ENCODE measurements around the gene PCGF3. TPM values are rescaled to one million over a fixed set of nuclear protein-coding genes. Genes with fewer than 3 reads are reported as not detected.
A peak's percentile ranks its signal among the peaks of the same experiment; 100 is the strongest.
"Not testable (repeated sequence)": the region's sequence is repeated elsewhere in the genome, so short reads cannot be mapped to it uniquely, and the experiment has no call there.

Gene PCGF3
- total RNA-seq, 1 experiment from 2014 or later: 83.9 TPM

GRCh38 chr4:777520-778262 lies 72.1 kb downstream of the PCGF3 start:
- peaks cover 13% of the 10 kb centered on the region for H3K4me1 ChIP-seq (ENCODE audit: insufficient read depth, low read length, poor library complexity, severe bottlenecking)
- no peak for DNase-seq (ENCODE audit: low spot score)
- POLR2A ChIA-PET (ENCODE audit: low non-redundant PET): no interaction called here
- CTCF ChIA-PET: no interaction called here
- TF ChIP-seq CTCF (conservative IDR thresholded peaks at IDR 0.05; ENCODE audit: low read depth, low read length): no peak
- TF ChIP-seq EZH2 (IDR thresholded peaks at IDR 0.05; ENCODE audit: borderline replicate concordance, low read depth, low read length, poor library complexity, severe bottlenecking): no peak
- BruUV-seq (replicated peaks): TSS peak; percentile 5
- H3K27ac ChIP-seq (ENCODE audit: low read depth, low read length, poor library complexity, severe bottlenecking): no peak overlapping the region
- H3K9me3 ChIP-seq (ENCODE audit: low read depth, low read length, poor library complexity, severe bottlenecking): no peaks in the 10 kb centered on the region
- intact Hi-C loops (cut with micrococcal nuclease; ENCODE audit: unreplicated experiment): no loop called here
- no peak overlapping the region for H3K4me3 ChIP-seq (ENCODE audit: low read depth, low read length, poor library complexity, severe bottlenecking)
- H3K27me3 ChIP-seq (replicated peaks; ENCODE audit: insufficient read depth, low read depth, low read length, poor library complexity): no peaks in the 10 kb centered on the region
- H3K36me3 ChIP-seq (ENCODE audit: insufficient read depth, low read length, poor library complexity, severe bottlenecking): peaks cover 65% of the 10 kb centered on the region

GRCh38 chr4:779555-779954 lies 73.9 kb downstream of the PCGF3 start:
- Histone ChIP-seq H3K27ac (ENCODE audit: low read depth, low read length, poor library complexity, severe bottlenecking) (no peak overlapping the region), H3K4me3 (ENCODE audit: low read depth, low read length, poor library complexity, severe bottlenecking) (peak overlapping the region; percentile 98), H3K4me1 (ENCODE audit: insufficient read depth, low read length, poor library complexity, severe bottlenecking) (peaks cover 13% of the 10 kb centered on the region), H3K36me3 (ENCODE audit: insufficient read depth, low read length, poor library complexity, severe bottlenecking) (peaks cover 59% of the 10 kb centered on the region), H3K9me3 (ENCODE audit: low read depth, low read length, poor library complexity, severe bottlenecking) (no peaks in the 10 kb centered on the region), H3K27me3 (replicated peaks; ENCODE audit: insufficient read depth, low read depth, low read length, poor library complexity) (no peaks in the 10 kb centered on the region)
- TF ChIP-seq EZH2 (IDR thresholded peaks at IDR 0.05; ENCODE audit: borderline replicate concordance, low read depth, low read length, poor library complexity, severe bottlenecking) (no peak), CTCF (conservative IDR thresholded peaks at IDR 0.05; ENCODE audit: low read depth, low read length) (no peak)
- intact Hi-C loops (cut with micrococcal nuclease; ENCODE audit: unreplicated experiment): no loop called here
- DNase-seq (ENCODE audit: low spot score): no peak
- no TSS peak for BruUV-seq (replicated peaks)
- POLR2A ChIA-PET (ENCODE audit: low non-redundant PET): interaction anchor here (0.6 kb wide), 1 partner anchor 508 kb away, joined by 14 read pairs; no protein-coding TSS in a partner anchor
- CTCF ChIA-PET: no interaction called here

GRCh38 chr4:780255-780654 lies 74.6 kb downstream of the PCGF3 start:
- POLR2A ChIA-PET (ENCODE audit: low non-redundant PET); H3K27me3 ChIP-seq (replicated peaks; ENCODE audit: insufficient read depth, low read depth, low read length, poor library complexity); CTCF ChIA-PET; DNase-seq (ENCODE audit: low spot score); intact Hi-C loops (cut with micrococcal nuclease; ENCODE audit: unreplicated experiment); H3K9me3 ChIP-seq (ENCODE audit: low read depth, low read length, poor library complexity, severe bottlenecking): not testable (repeated sequence)
- H3K27ac ChIP-seq (ENCODE audit: low read depth, low read length, poor library complexity, severe bottlenecking): peak overlapping the region; percentile 97
- peak overlapping the region; percentile 98 for H3K4me3 ChIP-seq (ENCODE audit: low read depth, low read length, poor library complexity, severe bottlenecking)
- TSS peak; percentile 40 for BruUV-seq (replicated peaks)
- peaks cover 52% of the 10 kb centered on the region for H3K36me3 ChIP-seq (ENCODE audit: insufficient read depth, low read length, poor library complexity, severe bottlenecking)
- peaks cover 13% of the 10 kb centered on the region for H3K4me1 ChIP-seq (ENCODE audit: insufficient read depth, low read length, poor library complexity, severe bottlenecking)

Measured in A673 (cell line).